Neural cell (in vitro differentiated cells): ENCODE data around the gene TULP3.

Experiments used
- EP300 ChIP-seq: fragments of 450-650 bp; conservative IDR thresholded peaks from 2 replicates; pipeline ENCODE4 v1.6.1; 2014; ENCODE audit warnings: antibody characterized with exemption, mild to moderate bottlenecking, moderate library complexity; ENCODE audit not compliant: poor library complexity, severe bottlenecking
- TF ChIP-seq, protein P1 (sequence below): fragments of 450-650 bp; IDR thresholded peaks from 2 replicates; pipeline ENCODE4 v1.5.1; 2014; ENCODE audit warnings: antibody characterized with exemption, mild to moderate bottlenecking, moderate library complexity; ENCODE audit not compliant: poor library complexity, severe bottlenecking

DNA sequence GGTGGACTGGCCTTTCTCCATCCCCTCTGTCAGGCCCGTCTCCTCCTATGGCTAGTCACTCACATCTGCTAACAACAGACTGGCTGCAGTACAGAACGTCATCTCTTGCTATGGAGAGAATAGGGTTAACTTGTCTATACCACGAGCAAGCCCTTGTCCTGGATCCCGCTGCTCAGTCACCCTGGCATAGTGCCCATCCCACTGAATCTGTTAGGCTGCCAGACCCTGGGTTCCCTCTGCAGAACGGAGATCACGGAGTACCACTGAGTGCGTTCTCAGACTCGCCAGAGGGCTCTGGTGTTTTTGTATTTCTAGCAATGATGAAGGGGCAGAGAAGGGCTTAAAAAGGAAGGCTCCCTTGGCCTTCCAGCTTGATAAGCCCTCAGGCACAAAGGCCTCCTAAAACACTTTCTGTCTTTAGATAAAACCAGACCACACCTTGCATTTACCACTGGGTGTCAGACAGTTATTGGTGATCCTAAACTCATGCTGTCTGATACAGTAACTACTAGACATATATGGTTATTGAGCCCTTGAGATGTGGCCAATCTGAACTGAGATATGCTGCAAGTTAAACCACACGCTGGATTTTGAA lies 49.5 kb upstream of the TULP3 start:
- TF ChIP-seq EP300 = no peak
- TF ChIP-seq, protein P1, sequence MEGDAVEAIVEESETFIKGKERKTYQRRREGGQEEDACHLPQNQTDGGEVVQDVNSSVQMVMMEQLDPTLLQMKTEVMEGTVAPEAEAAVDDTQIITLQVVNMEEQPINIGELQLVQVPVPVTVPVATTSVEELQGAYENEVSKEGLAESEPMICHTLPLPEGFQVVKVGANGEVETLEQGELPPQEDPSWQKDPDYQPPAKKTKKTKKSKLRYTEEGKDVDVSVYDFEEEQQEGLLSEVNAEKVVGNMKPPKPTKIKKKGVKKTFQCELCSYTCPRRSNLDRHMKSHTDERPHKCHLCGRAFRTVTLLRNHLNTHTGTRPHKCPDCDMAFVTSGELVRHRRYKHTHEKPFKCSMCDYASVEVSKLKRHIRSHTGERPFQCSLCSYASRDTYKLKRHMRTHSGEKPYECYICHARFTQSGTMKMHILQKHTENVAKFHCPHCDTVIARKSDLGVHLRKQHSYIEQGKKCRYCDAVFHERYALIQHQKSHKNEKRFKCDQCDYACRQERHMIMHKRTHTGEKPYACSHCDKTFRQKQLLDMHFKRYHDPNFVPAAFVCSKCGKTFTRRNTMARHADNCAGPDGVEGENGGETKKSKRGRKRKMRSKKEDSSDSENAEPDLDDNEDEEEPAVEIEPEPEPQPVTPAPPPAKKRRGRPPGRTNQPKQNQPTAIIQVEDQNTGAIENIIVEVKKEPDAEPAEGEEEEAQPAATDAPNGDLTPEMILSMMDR = no peak
